HL-60 (cell line): ENCODE results near the gene BOK.

Experiments
- CTCF ChIP-seq: IDR thresholded peaks from one replicate; pipeline ENCODE4 v1.5.1; 2011; ENCODE audit warnings: low read length, control low read depth, inconsistent platforms; ENCODE audit not compliant: insufficient read depth
- GABPA ChIP-seq: IDR thresholded peaks from 2 replicates; pipeline ENCODE4 v1.6.1; 2012; ENCODE audit warnings: low read depth
- POLR2AphosphoS5 ChIP-seq: IDR thresholded peaks from 2 replicates; pipeline ENCODE4 v1.6.1; 2012; ENCODE audit warnings: low read depth
- REST ChIP-seq: IDR thresholded peaks from 2 replicates; pipeline ENCODE4 v1.6.1; 2012; ENCODE audit warnings: low read depth; ENCODE audit not compliant: insufficient replicate concordance
- SPI1 ChIP-seq: IDR thresholded peaks from 2 replicates; pipeline ENCODE4 v1.6.1; 2012; ENCODE audit warnings: low read depth, mild to moderate bottlenecking, borderline replicate concordance

- TF ChIP-seq POLR2AphosphoS5 (no peak), GABPA (no peak), CTCF (no peak), REST (no peak), SPI1 (no peak)
Observed at GRCh38 chr2:241571821-241572620, 13.5 kb downstream of the BOK start.
